AG04449 (cell line): ENCODE results near the gene POU6F2.

Experiments used
- CTCF ChIA-PET: fragments of 350-600 bp; formaldehyde crosslinking; extraction: SDS; loops from one replicate; lab custom pipeline; 2021; ENCODE audit warnings: antibody characterized with exemption; lab: Yijun Ruan, JAX
- POLR2A ChIA-PET: fragments of 400-600, 350-600 bp; formaldehyde crosslinking; extraction: SDS; loops from one replicate; lab custom pipeline; 2020; ENCODE audit warnings: antibody characterized with exemption, inconsistent platforms; lab: Yijun Ruan, JAX
- DNase-seq: peaks from one replicate; pipeline ENCODE4 v3.0.0-alpha.2; 2010; ENCODE audit warnings: low read depth, low spot score
- H3K4me3 ChIP-seq: 2 replicates; pipeline ENCODE4 v1.5.1; 2011; ENCODE audit warnings: low read depth, mild to moderate bottlenecking, control low read depth, low read length
- TF ChIP-seq, protein P1 (sequence below): IDR thresholded peaks from one replicate; pipeline ENCODE4 v1.5.1; 2011; ENCODE audit warnings: mild to moderate bottlenecking, moderate library complexity, low read length, control low read depth, inconsistent platforms; ENCODE audit not compliant: insufficient read depth; ENCODE audit errors: missing control alignments

POU6F2 gene

GRCh38 chr7:39088730-39089593 lies 111.3 kb downstream of the POU6F2 start:
- DNase-seq = no peak
- POLR2A ChIA-PET = no interaction called here

DNA sequence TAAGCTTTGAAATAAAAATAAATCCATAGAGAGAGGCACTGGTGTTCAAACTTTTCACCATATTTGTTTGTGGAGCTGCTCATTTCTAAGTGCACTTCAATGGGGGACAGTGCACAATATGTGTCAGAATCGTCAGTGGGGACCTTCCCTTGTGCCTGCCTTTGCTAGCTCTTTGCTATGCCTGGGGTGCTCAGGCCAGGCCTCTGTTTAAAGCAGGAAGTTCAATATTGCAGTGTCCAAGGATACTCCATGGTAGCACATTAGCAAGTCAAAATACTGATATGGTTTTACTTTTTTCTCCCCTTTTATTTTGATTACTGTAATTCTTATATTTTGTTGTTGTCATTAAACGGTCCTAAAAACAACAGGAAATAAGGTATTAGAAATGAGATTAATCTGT lies 113.4 kb downstream of the POU6F2 start:
- DNase-seq = no peak
- ChIA-PET CTCF (no interaction called here), POLR2A (no interaction called here)
- no peak overlapping the region for H3K4me3 ChIP-seq
- TF ChIP-seq, protein P1, sequence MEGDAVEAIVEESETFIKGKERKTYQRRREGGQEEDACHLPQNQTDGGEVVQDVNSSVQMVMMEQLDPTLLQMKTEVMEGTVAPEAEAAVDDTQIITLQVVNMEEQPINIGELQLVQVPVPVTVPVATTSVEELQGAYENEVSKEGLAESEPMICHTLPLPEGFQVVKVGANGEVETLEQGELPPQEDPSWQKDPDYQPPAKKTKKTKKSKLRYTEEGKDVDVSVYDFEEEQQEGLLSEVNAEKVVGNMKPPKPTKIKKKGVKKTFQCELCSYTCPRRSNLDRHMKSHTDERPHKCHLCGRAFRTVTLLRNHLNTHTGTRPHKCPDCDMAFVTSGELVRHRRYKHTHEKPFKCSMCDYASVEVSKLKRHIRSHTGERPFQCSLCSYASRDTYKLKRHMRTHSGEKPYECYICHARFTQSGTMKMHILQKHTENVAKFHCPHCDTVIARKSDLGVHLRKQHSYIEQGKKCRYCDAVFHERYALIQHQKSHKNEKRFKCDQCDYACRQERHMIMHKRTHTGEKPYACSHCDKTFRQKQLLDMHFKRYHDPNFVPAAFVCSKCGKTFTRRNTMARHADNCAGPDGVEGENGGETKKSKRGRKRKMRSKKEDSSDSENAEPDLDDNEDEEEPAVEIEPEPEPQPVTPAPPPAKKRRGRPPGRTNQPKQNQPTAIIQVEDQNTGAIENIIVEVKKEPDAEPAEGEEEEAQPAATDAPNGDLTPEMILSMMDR = no peak

More at GRCh38 chr7:39088730-39089593, 111.3 kb downstream of the POU6F2 start:
- H3K4me3 ChIP-seq = no peak overlapping the region
- TF ChIP-seq, protein P1 = no peak
- CTCF ChIA-PET = no interaction called here

- CTCF ChIA-PET = interaction anchor here (1.3 kb wide), 1 partner anchor 296 kb away, joined by 3 read pairs; no protein-coding TSS in a partner anchor
Measured at GRCh38 chr7:39091774-39092173, 114.1 kb downstream of the POU6F2 start.

GRCh38 chr7:39094731-39095130 lies 117.0 kb downstream of the POU6F2 start:
- H3K4me3 ChIP-seq = no peak overlapping the region
- DNase-seq = no peak
- CTCF ChIA-PET = no interaction called here
- POLR2A ChIA-PET = no interaction called here
- TF ChIP-seq, protein P1 = no peak

More at GRCh38 chr7:39091774-39092173, 114.1 kb downstream of the POU6F2 start:
- POLR2A ChIA-PET = no interaction called here
- no peak for DNase-seq
- TF ChIP-seq, protein P1 = no peak
- H3K4me3 ChIP-seq = no peak overlapping the region

GRCh38 chr7:39095875-39096619 lies 118.3 kb downstream of the POU6F2 start:
- no peak for DNase-seq
- ChIA-PET POLR2A (no interaction called here), CTCF (no interaction called here)
- TF ChIP-seq, protein P1 = no peak
- H3K4me3 ChIP-seq = no peak overlapping the region

- DNase-seq = no peak
- ChIA-PET POLR2A (no interaction called here), CTCF (no interaction called here)
- TF ChIP-seq, protein P1 = no peak
- H3K4me3 ChIP-seq = no peak overlapping the region
Measured at GRCh38 chr7:39098506-39098905, 120.8 kb downstream of the POU6F2 start.
